PFSK-1 (cell line): Measurements from ENCODE around the gene HBS1L.

Experiments
- FOXP2 ChIP-seq: optimal IDR thresholded peaks from 2 replicates; pipeline ENCODE3; 2011; ENCODE audit warnings: borderline replicate concordance, control low read depth, inconsistent platforms; ENCODE audit not compliant: insufficient read depth; ENCODE audit errors: extremely low read length, extremely low read depth
- POLR2AphosphoS5 ChIP-seq: IDR thresholded peaks from 2 replicates; pipeline ENCODE4 v1.6.1; 2012; ENCODE audit warnings: low read depth, mild to moderate bottlenecking, control low read depth, low read length, moderate library complexity
- SIN3A ChIP-seq: IDR thresholded peaks from 2 replicates; pipeline ENCODE4 v1.6.1; 2012; ENCODE audit warnings: mild to moderate bottlenecking, low read length, moderate library complexity, borderline replicate concordance; ENCODE audit not compliant: insufficient read depth
- TAF1 ChIP-seq: IDR thresholded peaks from 2 replicates; pipeline ENCODE4 v1.6.1; 2012; ENCODE audit warnings: low read length, control low read depth, borderline replicate concordance; ENCODE audit not compliant: insufficient read depth
- TF ChIP-seq, protein P1 (sequence below), 2 experiments: IDR thresholded peaks; 2 replicates each; pipeline versions ENCODE4 v1.6.1 to v1.8.0; 2011 to 2012; ENCODE audit warnings: low read depth in 2 of 2, low read length in 2 of 2, control low read depth in 1 of 2, inconsistent platforms in 1 of 2, mild to moderate bottlenecking in 1 of 2, moderate library complexity in 1 of 2; ENCODE audit not compliant: insufficient read depth in 1 of 2

HBS1L gene

DNA sequence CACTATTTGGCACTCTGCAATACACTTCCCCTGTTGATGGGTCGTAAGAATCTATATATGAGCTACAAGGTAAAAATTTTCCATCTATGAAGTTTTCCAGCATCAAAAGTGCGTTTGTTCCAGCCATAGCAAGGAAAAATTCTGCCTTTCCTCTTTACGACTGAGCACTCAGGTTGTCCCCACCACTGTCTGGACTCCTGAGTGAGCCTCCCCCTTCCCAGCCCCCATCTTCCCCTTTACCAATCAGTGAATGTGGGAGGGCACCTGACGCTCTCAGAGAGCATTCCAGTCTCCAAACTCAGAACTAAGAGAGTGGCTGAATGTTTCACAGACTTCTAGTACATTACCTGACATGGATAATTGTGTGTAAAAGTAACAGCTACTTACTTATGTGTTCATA lies 104.7 kb downstream of the HBS1L start, which contains the start of gene ALDH8A1:
Gene ALDH8A1, minus strand, starts transcription at position 175 of the 400 bp plus-strand sequence. Its CDS starts 48 bp downstream, at position 127.
- TF ChIP-seq SIN3A: no peak
- TF ChIP-seq, protein P1, sequence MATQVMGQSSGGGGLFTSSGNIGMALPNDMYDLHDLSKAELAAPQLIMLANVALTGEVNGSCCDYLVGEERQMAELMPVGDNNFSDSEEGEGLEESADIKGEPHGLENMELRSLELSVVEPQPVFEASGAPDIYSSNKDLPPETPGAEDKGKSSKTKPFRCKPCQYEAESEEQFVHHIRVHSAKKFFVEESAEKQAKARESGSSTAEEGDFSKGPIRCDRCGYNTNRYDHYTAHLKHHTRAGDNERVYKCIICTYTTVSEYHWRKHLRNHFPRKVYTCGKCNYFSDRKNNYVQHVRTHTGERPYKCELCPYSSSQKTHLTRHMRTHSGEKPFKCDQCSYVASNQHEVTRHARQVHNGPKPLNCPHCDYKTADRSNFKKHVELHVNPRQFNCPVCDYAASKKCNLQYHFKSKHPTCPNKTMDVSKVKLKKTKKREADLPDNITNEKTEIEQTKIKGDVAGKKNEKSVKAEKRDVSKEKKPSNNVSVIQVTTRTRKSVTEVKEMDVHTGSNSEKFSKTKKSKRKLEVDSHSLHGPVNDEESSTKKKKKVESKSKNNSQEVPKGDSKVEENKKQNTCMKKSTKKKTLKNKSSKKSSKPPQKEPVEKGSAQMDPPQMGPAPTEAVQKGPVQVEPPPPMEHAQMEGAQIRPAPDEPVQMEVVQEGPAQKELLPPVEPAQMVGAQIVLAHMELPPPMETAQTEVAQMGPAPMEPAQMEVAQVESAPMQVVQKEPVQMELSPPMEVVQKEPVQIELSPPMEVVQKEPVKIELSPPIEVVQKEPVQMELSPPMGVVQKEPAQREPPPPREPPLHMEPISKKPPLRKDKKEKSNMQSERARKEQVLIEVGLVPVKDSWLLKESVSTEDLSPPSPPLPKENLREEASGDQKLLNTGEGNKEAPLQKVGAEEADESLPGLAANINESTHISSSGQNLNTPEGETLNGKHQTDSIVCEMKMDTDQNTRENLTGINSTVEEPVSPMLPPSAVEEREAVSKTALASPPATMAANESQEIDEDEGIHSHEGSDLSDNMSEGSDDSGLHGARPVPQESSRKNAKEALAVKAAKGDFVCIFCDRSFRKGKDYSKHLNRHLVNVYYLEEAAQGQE (IDR thresholded peaks at IDR 0.05; ENCODE audit: insufficient read depth in 1 of 2, low read depth in 2 of 2, low read length in 2 of 2): no peak

DNA sequence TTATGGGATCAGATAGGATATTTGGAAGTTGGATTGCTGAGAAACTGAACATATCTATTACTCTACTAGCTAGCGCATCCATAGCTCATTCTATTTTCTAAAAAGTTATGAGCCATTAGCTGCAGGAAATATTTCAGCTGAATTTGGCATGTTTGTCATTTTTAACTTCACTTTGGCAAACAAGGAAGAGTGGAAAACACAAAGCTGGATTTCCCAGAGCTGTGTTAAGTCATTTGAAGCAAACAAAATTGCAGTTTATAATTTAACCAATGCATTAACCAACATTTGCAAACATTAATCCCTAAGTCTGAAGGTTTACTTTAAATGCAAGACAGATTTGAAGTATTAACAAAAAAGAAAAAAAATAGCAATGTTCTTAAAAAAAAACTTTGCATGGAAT lies 105.9 kb downstream of the HBS1L start:
- TF ChIP-seq POLR2AphosphoS5 (no peak), SIN3A (no peak), FOXP2 (no peak), TAF1 (no peak)
- TF ChIP-seq, protein P1 (IDR thresholded peaks at IDR 0.05; ENCODE audit: insufficient read depth in 1 of 2, low read depth in 2 of 2, low read length in 2 of 2): no peak

DNA sequence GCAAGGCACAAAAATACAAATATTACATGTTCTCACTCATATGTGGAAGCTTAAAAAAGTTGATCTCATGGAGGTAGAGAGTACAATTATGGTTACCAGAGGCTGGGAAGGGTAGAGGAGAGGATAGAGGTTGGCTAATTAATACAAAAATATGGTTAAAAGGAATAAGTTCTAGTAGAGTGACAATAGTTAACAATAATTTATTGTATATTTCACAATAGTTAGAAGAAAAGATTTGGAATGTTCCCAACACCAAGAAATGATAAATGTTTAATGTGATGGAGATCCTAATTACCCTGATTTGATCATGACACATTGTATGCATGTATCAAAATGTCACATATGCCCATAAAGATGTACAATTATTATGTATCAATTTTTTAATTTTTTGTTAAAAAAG lies 106.5 kb downstream of the HBS1L start:
- TF ChIP-seq POLR2AphosphoS5: no peak

DNA sequence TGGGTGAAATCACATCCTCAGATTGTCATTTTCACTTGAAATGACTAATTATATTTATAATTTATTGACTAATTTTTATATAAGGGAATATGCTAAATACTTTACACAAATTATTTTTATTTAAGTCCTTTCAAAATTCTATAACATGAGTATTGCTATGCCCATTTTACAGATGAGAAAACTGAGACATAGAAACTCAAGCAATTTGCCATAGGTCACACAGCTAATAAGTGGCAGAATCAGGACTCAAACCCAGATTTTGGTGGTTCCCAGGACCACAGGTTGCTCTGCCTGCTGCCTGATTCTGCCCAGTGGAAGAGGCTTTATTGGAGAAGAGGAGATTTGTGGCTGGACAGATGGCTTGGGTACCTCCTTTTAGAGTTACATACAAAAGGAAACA lies 109.6 kb downstream of the HBS1L start:
- TF ChIP-seq TAF1 (no peak), FOXP2 (no peak), SIN3A (no peak), POLR2AphosphoS5 (no peak)
- TF ChIP-seq, protein P1 (IDR thresholded peaks at IDR 0.05; ENCODE audit: insufficient read depth in 1 of 2, low read depth in 2 of 2, low read length in 2 of 2): no peak

DNA sequence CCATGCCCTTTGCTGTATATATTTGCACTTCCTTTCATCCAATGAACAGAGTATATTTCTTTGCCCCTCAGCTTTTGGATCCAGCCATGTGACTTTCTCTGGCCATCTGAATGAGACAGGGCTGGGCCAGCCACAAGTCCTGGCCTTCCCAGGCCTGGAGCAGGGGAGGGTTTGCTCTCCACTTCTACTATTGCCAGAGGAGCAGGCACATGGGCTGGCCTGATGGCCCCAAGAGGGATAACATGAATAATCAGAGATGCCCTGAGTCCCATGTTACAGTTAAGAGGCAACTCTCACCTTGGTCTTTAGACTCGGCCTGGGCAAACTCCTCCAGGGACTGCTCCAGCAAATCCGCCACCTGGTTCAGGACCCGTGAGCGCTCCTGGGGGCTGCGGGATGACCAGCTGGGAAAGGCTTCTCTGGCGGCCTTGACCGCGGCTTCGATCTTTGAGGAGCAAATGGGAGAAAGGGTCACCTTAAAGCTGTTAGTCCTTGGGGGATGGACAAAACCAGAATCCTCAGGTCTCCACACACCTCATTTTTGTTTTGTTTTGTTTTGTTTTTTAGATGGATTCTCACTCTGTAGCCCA lies 111.0 kb downstream of the HBS1L start:
- TF ChIP-seq POLR2AphosphoS5: no peak
- no peak for TF ChIP-seq TAF1
- TF ChIP-seq, protein P1 (IDR thresholded peaks at IDR 0.05; ENCODE audit: insufficient read depth in 1 of 2, low read depth in 2 of 2, low read length in 2 of 2): no peak
- TF ChIP-seq SIN3A: no peak
- TF ChIP-seq FOXP2: no peak
